ENCODE results near the gene SLC41A3.
"Not testable (repeated sequence)": the region's sequence is repeated elsewhere in the genome, so short reads cannot be mapped to it uniquely, and the experiment has no call there.

Gene SLC41A3

GRCh38 chr3:125975245-125976002 is 108.5 kb downstream of the SLC41A3 start:
- not testable (repeated sequence) for DNase-seq

GRCh38 chr3:125971997-125972944 is 111.7 kb downstream of the SLC41A3 start:
- DNase-seq = not testable (repeated sequence)

GRCh38 chr3:125968701-125969592 is 115.0 kb downstream of the SLC41A3 start, which contains the start of gene ROPN1B:
Gene ROPN1B, plus strand, starts transcription at chr3:125969178. Its CDS starts 2,877 bp downstream, at chr3:125972055.
- not testable (repeated sequence) for DNase-seq

- not testable (repeated sequence) for DNase-seq
These were observed 115.8 kb downstream of the SLC41A3 start for GRCh38 chr3:125968121-125968520.

GRCh38 chr3:125967156-125967555 is 116.8 kb downstream of the SLC41A3 start:
- DNase-seq = peak; percentile 46

GRCh38 chr3:125965505-125965904 is 118.4 kb downstream of the SLC41A3 start:
- DNase-seq = no peak

- DNase-seq = not testable (repeated sequence)
These were observed 120.1 kb downstream of the SLC41A3 start for GRCh38 chr3:125963834-125964233.

GRCh38 chr3:125961289-125961589 is 122.7 kb downstream of the SLC41A3 start:
- no peak for DNase-seq

- DNase-seq = no peak
These were observed 123.3 kb downstream of the SLC41A3 start for GRCh38 chr3:125960456-125961288.

- DNase-seq = no peak
These were observed 123.9 kb downstream of the SLC41A3 start for GRCh38 chr3:125960066-125960424.

- no peak for DNase-seq
These were observed 124.4 kb downstream of the SLC41A3 start for GRCh38 chr3:125959317-125960065.

- DNase-seq = no peak
These were observed 125.2 kb downstream of the SLC41A3 start for GRCh38 chr3:125958511-125959316.

GRCh38 chr3:125957674-125958510 is 126.0 kb downstream of the SLC41A3 start:
- DNase-seq = no peak

- DNase-seq = not testable (repeated sequence)
These were observed 126.9 kb downstream of the SLC41A3 start for GRCh38 chr3:125957020-125957419.
